ENCODE measurements around the gene TSPO.
A peak's percentile ranks its signal among the peaks of the same experiment; 100 is the strongest.

The TSPO gene

GRCh38 chr22:43159484-43160178 lies 8.3 kb downstream of the TSPO start:
- DNase-seq (ENCODE audit: low read depth), result no peak

DNA sequence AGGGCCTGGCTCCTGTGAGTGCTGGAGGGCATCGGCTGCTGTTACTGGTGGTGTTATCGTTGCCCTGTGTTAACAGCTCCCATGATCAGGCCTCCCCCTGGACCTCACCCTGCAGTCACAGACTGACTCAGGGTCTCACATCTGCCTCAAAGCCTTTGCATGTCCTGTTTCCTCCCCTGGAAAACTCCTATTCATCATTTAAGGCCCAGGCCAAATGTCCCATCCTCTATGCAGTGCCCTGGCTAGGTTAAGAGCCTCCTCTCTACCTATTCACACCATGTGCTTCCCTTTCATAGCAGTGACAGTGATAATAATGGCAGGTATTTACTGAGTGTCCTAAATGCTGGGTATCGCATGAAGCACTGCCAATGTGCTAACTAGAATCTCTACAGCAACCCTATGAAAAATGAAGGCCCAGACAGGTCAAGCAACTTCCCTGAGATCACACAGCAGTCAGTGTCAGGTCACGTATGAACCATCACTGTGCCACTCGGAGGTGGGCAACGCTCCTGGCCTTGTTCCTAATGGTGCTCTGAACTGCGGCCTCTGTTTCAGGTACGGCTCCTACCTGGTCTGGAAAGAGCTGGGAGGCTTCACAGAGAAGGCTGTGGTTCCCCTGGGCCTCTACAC lies 9.3 kb downstream of the TSPO start:
- DNase-seq (ENCODE audit: low read depth), result no peak

- no peak for DNase-seq (ENCODE audit: low read depth)
Measured at GRCh38 chr22:43162412-43163150, 11.2 kb downstream of the TSPO start.

DNA sequence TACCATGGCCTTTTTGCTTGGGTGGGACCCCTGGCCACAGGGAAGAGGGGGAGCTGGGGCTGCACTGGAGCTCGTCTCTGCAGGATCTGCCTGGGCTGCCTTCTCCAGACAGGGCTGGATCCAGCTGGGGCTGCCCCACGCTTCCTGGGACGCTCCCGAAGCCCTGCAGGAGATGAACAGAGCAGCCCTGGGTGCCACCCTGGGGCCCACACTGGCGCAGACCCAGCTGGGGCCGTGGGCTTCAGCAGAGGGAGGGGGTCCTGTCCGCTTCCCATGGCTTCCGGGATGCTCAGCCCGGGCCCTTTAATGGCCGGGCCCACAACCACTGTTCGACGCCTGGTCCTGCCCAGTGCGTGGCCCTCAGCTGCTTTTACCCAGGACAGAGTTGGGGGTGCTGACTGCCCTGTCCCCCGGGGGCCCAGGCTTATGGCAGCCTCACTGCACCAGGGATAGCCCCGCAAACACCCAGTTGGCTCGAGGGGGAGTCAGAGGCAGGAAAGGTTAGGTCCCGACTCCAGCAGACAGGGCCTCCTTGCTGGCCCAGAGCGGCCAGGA lies 12.0 kb downstream of the TSPO start:
- DNase-seq (ENCODE audit: low read depth), result no peak

- no peak for DNase-seq (ENCODE audit: low read depth)
Measured at GRCh38 chr22:43164636-43165035, 13.3 kb downstream of the TSPO start.

DNA sequence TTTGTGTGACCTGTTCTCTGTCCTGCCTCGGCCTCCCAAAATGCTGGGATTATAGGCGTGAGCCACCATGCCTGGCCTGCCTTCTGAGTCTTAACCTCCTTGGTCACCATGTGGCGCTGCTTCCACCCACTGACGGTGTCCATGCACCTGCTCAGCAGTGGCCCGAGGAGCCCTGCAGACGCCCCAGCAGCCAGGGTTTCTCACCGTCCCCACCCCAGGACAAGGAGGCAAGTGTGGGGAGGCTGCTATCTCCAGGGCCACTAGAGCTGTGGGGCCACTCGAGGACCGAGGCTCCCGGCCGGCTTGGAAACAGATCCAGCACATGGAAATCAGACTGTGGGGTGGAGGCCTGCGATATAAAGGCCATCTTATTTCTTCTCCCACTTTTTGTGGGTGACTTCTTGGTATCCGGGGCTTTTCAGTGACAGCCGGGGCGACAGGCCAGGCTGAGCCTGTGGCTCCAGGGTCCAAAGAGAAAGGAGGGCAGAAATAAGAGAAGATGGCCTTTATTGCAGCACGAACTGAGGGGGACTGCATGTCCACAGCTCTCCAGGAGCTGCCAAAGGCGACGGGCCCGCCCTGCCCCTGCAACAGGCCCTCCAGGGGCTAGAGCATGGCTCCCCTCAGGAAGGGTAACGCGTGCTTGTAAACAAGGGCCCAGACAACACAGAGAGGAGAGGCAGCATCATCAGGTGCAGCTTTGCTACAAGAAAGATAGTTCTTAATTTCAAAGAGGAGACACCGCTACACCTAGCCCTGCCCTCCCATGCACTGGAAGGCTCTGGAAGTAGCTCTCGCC lies 15.0 kb downstream of the TSPO start:
- no peak for DNase-seq (ENCODE audit: low read depth)

DNA sequence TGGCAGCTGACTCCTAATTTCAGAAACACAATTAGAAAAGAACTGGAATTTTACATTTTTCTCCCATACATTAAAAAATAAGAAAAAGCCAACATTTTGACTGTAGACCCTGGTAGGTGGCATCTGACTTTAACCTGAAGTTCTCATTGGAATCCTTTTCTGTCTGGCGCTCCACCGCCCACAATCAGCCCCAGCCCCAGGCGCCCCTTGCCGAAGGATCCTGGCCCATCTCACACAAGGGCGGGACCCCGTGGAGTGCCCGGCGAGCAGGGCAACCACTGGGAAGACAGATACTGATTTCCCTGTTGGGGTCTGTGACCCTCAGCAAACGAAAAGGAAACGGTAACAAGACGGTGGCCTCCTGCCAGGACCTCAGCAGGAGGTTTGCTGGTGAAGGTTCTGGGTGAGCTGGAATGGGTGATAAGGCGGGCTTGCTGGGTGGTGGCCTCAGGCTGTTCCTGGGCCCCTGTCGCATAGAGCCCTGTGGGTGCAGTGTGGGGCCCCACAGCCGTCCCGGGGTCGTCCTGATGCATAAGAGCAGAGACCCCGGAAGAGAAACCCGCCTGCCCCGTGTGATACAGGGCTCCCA lies 15.7 kb downstream of the TSPO start:
- no peak for DNase-seq (ENCODE audit: low read depth)

- DNase-seq (ENCODE audit: low read depth), result peak; percentile 65
Measured at GRCh38 chr22:43168471-43169309, 17.3 kb downstream of the TSPO start.

DNA sequence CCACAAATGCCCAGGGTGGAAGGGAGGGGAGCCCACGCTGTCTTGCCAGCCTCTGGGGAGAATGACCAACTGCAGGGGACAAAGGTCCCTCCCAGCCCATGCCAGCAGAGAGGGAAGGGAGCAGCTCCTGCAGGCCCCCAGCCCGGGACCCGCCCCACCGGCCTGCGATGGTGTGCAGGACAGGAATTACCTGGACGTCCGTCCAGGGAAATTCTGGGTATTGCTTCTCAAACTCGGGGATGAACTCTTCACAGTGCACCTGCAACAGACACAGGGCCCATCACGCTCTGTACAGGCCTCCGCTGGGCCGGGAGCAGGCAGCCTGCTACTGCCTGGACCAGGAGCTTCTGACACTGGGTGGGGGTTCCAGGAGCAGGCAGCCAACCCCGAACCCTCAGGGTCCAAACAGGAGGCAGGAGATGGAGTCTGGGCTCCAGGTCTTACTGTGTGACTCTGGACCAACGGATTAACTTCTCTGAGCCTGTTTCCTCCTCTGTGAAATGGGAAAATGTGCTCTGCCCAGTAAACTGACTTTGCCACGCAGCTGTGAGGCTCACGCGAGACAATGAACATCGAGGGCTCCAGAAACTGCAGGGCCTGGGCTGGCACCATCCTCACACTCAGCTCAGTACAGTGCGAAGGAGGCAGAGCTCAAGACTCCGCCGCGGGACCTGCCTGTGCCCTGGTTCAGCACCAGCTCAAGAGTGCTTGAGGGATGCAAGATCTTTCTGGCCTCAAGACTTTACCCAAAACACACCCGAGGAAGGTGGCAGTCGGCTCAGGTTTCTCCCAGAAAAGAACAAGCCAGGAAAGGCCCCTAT lies 18.2 kb downstream of the TSPO start:
- no peak for DNase-seq (ENCODE audit: low read depth)

DNA sequence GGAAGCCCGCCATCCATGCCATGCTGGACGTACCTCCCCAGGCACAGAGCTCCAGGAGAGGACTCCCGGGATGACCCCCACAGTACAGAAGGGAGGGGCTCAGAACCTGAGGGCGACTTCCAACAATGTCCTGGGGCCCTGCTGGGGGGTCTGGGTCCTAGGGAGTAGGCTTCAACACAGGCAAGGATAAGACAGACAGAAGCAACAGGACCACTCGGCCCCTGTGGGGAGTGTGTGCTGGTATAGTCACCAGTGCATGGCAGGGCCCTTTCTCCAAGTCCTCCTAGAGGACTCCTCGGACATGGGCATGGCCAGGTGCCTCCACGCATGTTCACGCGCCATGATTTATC lies 18.7 kb downstream of the TSPO start:
- DNase-seq (ENCODE audit: low read depth), result no peak

- DNase-seq (ENCODE audit: low read depth), result no peak
Measured at GRCh38 chr22:43171019-43171491, 19.7 kb downstream of the TSPO start.

DNA sequence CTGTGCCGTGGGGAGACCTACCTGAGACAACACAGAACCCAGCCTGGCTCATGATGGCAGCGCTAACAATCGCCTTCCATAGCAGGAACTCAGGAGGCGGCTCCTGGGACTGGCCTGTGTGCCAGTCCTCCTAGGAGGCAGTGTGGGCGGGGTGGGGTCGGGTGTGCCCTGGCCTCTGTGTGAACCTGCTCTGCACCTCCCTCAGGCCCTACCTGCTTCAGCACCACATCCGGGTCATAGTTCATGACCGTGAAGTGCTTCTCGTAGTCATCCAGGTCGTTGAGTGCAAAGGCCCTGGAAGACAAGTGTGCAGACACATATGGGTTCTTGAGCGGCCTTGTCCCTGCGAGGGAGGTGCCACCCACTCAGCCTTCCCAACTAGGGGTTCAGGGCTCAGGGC lies 20.2 kb downstream of the TSPO start:
- DNase-seq (ENCODE audit: low read depth), result no peak

GRCh38 chr22:43172191-43172590 lies 20.8 kb downstream of the TSPO start:
- no peak for DNase-seq (ENCODE audit: low read depth)

DNA sequence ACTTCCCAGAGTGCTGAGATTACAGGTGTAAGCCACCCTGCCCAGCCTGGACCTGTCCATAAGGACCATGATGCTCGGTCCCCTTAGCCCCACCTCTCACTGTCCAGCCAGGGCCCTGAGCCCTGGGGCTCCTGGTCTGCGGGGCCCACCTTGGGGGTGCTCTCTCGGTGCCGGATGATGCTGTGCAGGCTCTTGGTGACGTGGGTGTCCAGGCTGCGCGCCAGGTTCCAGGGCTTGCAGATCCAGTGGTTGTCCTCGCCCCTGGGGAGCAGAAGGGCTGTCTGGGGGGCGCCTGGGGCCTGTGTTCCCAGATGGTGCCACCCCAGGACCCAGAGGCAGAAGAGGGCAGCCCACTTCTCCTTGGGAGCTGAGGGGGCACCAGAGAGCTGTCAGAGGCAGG lies 22.2 kb downstream of the TSPO start:
- no peak for DNase-seq (ENCODE audit: low read depth)

GRCh38 chr22:43173976-43174720 lies 22.8 kb downstream of the TSPO start:
- no peak for DNase-seq (ENCODE audit: low read depth)

DNA sequence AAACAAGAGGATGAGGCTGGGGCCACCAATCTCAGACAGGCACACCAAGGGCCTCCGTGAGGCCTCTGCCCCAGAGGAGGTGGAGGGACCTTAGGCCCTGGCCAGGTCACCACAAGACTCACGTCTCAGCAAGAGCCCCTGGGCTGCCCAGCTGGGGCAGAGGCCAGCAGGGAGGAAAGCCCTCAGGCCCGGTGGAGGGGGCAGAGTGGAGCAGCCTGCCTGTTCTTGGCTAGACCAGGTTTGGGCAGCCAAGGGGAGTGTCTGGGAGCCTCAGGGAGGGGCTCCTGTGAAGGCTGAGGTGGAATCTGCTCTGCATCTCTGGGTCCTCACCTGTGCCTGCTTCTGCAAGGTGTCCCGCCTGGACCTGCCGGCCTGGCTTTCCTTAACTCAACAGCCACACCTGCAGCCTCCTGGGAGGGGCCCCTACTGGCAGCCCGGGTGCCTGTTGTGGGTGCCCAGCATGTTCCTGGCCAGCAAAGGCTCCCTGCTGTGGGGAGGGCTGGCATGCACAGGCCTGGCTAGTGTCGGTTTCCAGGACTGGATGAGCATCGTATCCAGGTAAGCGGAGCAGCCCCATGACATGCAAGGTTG lies 23.7 kb downstream of the TSPO start:
- DNase-seq (ENCODE audit: low read depth), result no peak

DNA sequence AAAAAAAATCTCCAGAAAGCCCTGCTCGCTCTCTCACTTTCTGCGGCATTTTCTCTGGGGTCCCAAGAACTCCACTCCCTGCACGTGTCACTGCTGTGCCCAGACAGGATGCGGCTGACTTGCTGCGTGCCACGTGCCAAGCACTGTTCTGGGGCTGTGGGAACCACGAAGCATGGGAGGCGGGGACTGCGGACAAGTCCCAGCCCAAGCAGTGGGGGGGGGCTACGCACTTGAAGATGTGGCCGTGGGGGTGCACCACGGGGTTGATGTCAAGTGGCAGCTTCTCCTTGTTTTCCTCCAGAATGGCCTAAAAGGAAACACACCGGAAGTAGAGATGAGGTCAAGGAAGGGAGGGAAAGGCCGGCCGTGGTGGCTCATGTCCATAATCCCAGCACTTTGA lies 24.7 kb downstream of the TSPO start:
- no peak for DNase-seq (ENCODE audit: low read depth)

- no peak for DNase-seq (ENCODE audit: low read depth)
Measured at GRCh38 chr22:43177479-43177878, 26.1 kb downstream of the TSPO start.
